Activated naive CD4-positive, alpha-beta T cell treated with anti-CD3 and anti-CD28 coated beads for 36 hours (primary cell): ENCODE results near the gene CDKN1C. TPM values are rescaled to one million over a fixed set of nuclear protein-coding genes. Genes with fewer than 3 reads are reported as not detected.

Source experiments
- CTCF ChIA-PET: fragments of 350-600 bp; sonication (Branson Sonifier 250); formaldehyde crosslinking; loops from one replicate; lab custom pipeline; 2021; ENCODE audit warnings: antibody characterized with exemption; lab: Charles Lee
- DNase-seq: peaks from one replicate; pipeline ENCODE4 v3.0.0-alpha.2; 2020
- H3K27ac Mint-ChIP-seq: one replicate; pipeline ENCODE4 v1.8.0; 2021; ENCODE audit warnings: mild to moderate bottlenecking, mixed read lengths
- H3K27me3 Mint-ChIP-seq: one replicate; pipeline ENCODE4 v1.8.0; 2021; ENCODE audit warnings: low read depth, mixed read lengths
- H3K36me3 Mint-ChIP-seq: one replicate; pipeline ENCODE4 v1.8.0; 2021; ENCODE audit warnings: low read depth, mixed read lengths
- H3K4me1 Mint-ChIP-seq: one replicate; pipeline ENCODE4 v1.8.0; 2021; ENCODE audit warnings: low read depth, mixed read lengths
- H3K4me3 Mint-ChIP-seq: one replicate; pipeline ENCODE4 v1.8.0; 2021; ENCODE audit warnings: mild to moderate bottlenecking, moderate library complexity, mixed read lengths
- H3K9me3 Mint-ChIP-seq: one replicate; pipeline ENCODE4 v1.8.0; 2021; ENCODE audit warnings: mixed read lengths
- intact Hi-C: fragments of 100-400 bp; cut with micrococcal nuclease; formaldehyde crosslinking; loops from one replicate; pipeline ENCODE4 v1.15.1; 2023
- total RNA-seq, 2 experiments: library from RNA; stranded (reverse); gene quantifications; one replicate each; pipeline ENCODE4 v1.2.3, GENCODE V29; 2021

Gene CDKN1C
- total RNA-seq, 2 experiments from 2014 or later: 0.17 to 0.26 TPM

- no peak for DNase-seq
- intact Hi-C loops: loop anchor here (2.0 to 5.0 kb wide), 2 partner anchors 191 to 587 kb away; partner anchors contain the start of genes C11orf21, KCNQ1OT1 and TSPAN32
- H3K36me3 Mint-ChIP-seq: no peaks in the 10 kb centered on the region
- no peaks in the 10 kb centered on the region for H3K9me3 Mint-ChIP-seq
- H3K4me1 Mint-ChIP-seq: peaks cover 16% of the 10 kb centered on the region
- H3K4me3 Mint-ChIP-seq: no peak overlapping the region
- CTCF ChIA-PET: interaction anchor here (0.6 to 11.3 kb wide), 8 partner anchors 11 to 585 kb away, joined by 3 to 280 read pairs (median 6); a partner anchor contains a TSS
- H3K27ac Mint-ChIP-seq: no peak overlapping the region
- no peaks in the 10 kb centered on the region for H3K27me3 Mint-ChIP-seq
Measured at GRCh38 chr11:2889362-2890273, 4.0 kb upstream of the CDKN1C start.

- CTCF ChIA-PET: interaction anchor here (0.9 to 11.3 kb wide), 13 partner anchors 9 to 461 kb away, joined by 3 to 280 read pairs (median 4); a partner anchor contains a TSS
- no peaks in the 10 kb centered on the region for H3K36me3 Mint-ChIP-seq
- intact Hi-C loops: loop anchor here (1.0 to 5.0 kb wide), 4 partner anchors 190 to 586 kb away; partner anchors contain the start of genes C11orf21, KCNQ1OT1 and TSPAN32
- no peaks in the 10 kb centered on the region for H3K27me3 Mint-ChIP-seq
- H3K4me3 Mint-ChIP-seq: no peak overlapping the region
- H3K27ac Mint-ChIP-seq: no peak overlapping the region
- peak; percentile 93 for DNase-seq
- H3K4me1 Mint-ChIP-seq: peaks cover 16% of the 10 kb centered on the region
- no peaks in the 10 kb centered on the region for H3K9me3 Mint-ChIP-seq
Measured at GRCh38 chr11:2888266-2888968, 2.8 kb upstream of the CDKN1C start.

- Mint-ChIP-seq H3K36me3 (no peaks in the 10 kb centered on the region), H3K4me1 (peaks cover 13% of the 10 kb centered on the region), H3K27me3 (peaks cover 3% of the 10 kb centered on the region), H3K27ac (no peak overlapping the region), H3K9me3 (no peaks in the 10 kb centered on the region), H3K4me3 (no peak overlapping the region)
- DNase-seq: no peak
- CTCF ChIA-PET: interaction anchor here (0.6 to 11.3 kb wide), 16 partner anchors 9 to 460 kb away, joined by 3 to 280 read pairs (median 4); a partner anchor contains a TSS
- intact Hi-C loops: loop anchor here (1.0 to 5.0 kb wide), 4 partner anchors 189 to 585 kb away; partner anchors contain the start of genes C11orf21, KCNQ1OT1 and TSPAN32
Measured at GRCh38 chr11:2887515-2888195, 2.1 kb upstream of the CDKN1C start.

- Mint-ChIP-seq H3K4me3 (peak overlapping the region; percentile 55), H3K27ac (no peak overlapping the region), H3K27me3 (peaks cover 3% of the 10 kb centered on the region), H3K9me3 (no peaks in the 10 kb centered on the region), H3K36me3 (no peaks in the 10 kb centered on the region), H3K4me1 (peaks cover 9% of the 10 kb centered on the region)
- CTCF ChIA-PET: interaction anchor here (0.9 to 11.3 kb wide), 9 partner anchors 8 to 459 kb away, joined by 3 to 280 read pairs (median 6); no protein-coding TSS in a partner anchor
- no peak for DNase-seq
- intact Hi-C loops: loop anchor here (5.0 kb wide), 1 partner anchor 585 kb away; the partner anchor contains the start of genes C11orf21 and TSPAN32
Measured at GRCh38 chr11:2886936-2887335, 1.4 kb upstream of the CDKN1C start.

GRCh38 chr11:2886191-2886894 lies 768 bp upstream of the CDKN1C start:
- Mint-ChIP-seq H3K4me3 (peak overlapping the region; percentile 55), H3K4me1 (peaks cover 3% of the 10 kb centered on the region), H3K27ac (no peak overlapping the region), H3K27me3 (peaks cover 3% of the 10 kb centered on the region), H3K36me3 (no peaks in the 10 kb centered on the region), H3K9me3 (no peaks in the 10 kb centered on the region)
- CTCF ChIA-PET: interaction anchor here (1.3 to 11.3 kb wide), 4 partner anchors 7 to 352 kb away, joined by 3 to 280 read pairs (median 9); partner anchors contain the start of gene PHLDA2
- no peak for DNase-seq
- intact Hi-C loops: loop anchor here (5.0 kb wide), 1 partner anchor 584 kb away; the partner anchor contains the start of genes C11orf21 and TSPAN32

- H3K27me3 Mint-ChIP-seq: peaks cover 3% of the 10 kb centered on the region
- peak overlapping the region; percentile 71 for H3K4me3 Mint-ChIP-seq
- no peak overlapping the region for H3K27ac Mint-ChIP-seq
- no peaks in the 10 kb centered on the region for H3K4me1 Mint-ChIP-seq
- DNase-seq: peak; percentile 33
- H3K9me3 Mint-ChIP-seq: no peaks in the 10 kb centered on the region
- intact Hi-C loops: loop anchor here (1.0 to 5.0 kb wide), 2 partner anchors 485 to 583 kb away; partner anchors contain the start of genes C11orf21, TSPAN32 and TSSC4
- H3K36me3 Mint-ChIP-seq: no peaks in the 10 kb centered on the region
- CTCF ChIA-PET: interaction anchor here (1.3 to 11.3 kb wide), 3 partner anchors 8 to 351 kb away, joined by 3 to 280 read pairs (median 4); partner anchors contain the start of gene PHLDA2
Measured at GRCh38 chr11:2885017-2885677, 428 bp downstream of the CDKN1C start.

- Mint-ChIP-seq H3K4me1 (no peaks in the 10 kb centered on the region), H3K9me3 (no peaks in the 10 kb centered on the region), H3K36me3 (no peaks in the 10 kb centered on the region), H3K27me3 (peaks cover 3% of the 10 kb centered on the region), H3K27ac (no peak overlapping the region), H3K4me3 (no peak overlapping the region)
- DNase-seq: no peak
- intact Hi-C loops: no loop called here
- CTCF ChIA-PET: interaction anchor here (0.7 to 11.3 kb wide), 3 partner anchors 9 to 350 kb away, joined by 3 to 280 read pairs (median 4); no protein-coding TSS in a partner anchor
Measured at GRCh38 chr11:2883979-2884815, 1.4 kb downstream of the CDKN1C start.

- H3K4me1 Mint-ChIP-seq: no peaks in the 10 kb centered on the region
- CTCF ChIA-PET: interaction anchor here (0.7 to 11.3 kb wide), 4 partner anchors 9 to 349 kb away, joined by 3 to 280 read pairs (median 4); no protein-coding TSS in a partner anchor
- H3K36me3 Mint-ChIP-seq: no peaks in the 10 kb centered on the region
- no peak for DNase-seq
- no peaks in the 10 kb centered on the region for H3K9me3 Mint-ChIP-seq
- H3K4me3 Mint-ChIP-seq: no peak overlapping the region
- intact Hi-C loops: no loop called here
- H3K27me3 Mint-ChIP-seq: peaks cover 3% of the 10 kb centered on the region
- H3K27ac Mint-ChIP-seq: no peak overlapping the region
Measured at GRCh38 chr11:2883640-2883978, 2.0 kb downstream of the CDKN1C start.

- CTCF ChIA-PET: interaction anchor here (1.0 to 11.3 kb wide), 3 partner anchors 10 to 348 kb away, joined by 4 to 280 read pairs (median 5); no protein-coding TSS in a partner anchor
- Mint-ChIP-seq H3K27me3 (peaks cover 3% of the 10 kb centered on the region), H3K4me3 (no peak overlapping the region), H3K9me3 (peaks cover under 1% of the 10 kb centered on the region), H3K36me3 (no peaks in the 10 kb centered on the region), H3K27ac (no peak overlapping the region), H3K4me1 (no peaks in the 10 kb centered on the region)
- no peak for DNase-seq
- intact Hi-C loops: no loop called here
Measured at GRCh38 chr11:2882396-2883110, 3.0 kb downstream of the CDKN1C start.
